Liver (tissue), 9 donors: ENCODE measurements around the gene CSF2RB. TPM values are rescaled to one million over a fixed set of nuclear protein-coding genes. Genes with fewer than 3 reads are reported as not detected.

ENCODE experiments used
- DNase-seq: peaks from one replicate; pipeline ENCODE4 v3.0.0-alpha.2; 2017; ENCODE audit warnings: low spot score
- H3K27ac ChIP-seq, 2 donors: one replicate each; pipeline ENCODE4 v1.7.0; 2013; ENCODE audit warnings: inconsistent platforms in 2 of 2, low read length in 2 of 2, control low read depth in 1 of 2, low read depth in 1 of 2, mild to moderate bottlenecking in 1 of 2
- H3K27me3 ChIP-seq, 4 donors: one replicate each; pipeline versions ENCODE4 v1.6.1 to v1.7.0; 2013; ENCODE audit warnings: low read length in 3 of 4, inconsistent platforms in 1 of 4, mild to moderate bottlenecking in 1 of 4, moderate library complexity in 1 of 4; ENCODE audit not compliant: control insufficient read depth in 4 of 4, insufficient read depth in 4 of 4
- H3K36me3 ChIP-seq, 4 donors: one replicate each; pipeline versions ENCODE4 v1.6.1 to v1.7.0; 2013; ENCODE audit warnings: low read length in 3 of 4, mild to moderate bottlenecking in 3 of 4, low read depth in 1 of 4, moderate library complexity in 1 of 4; ENCODE audit not compliant: control insufficient read depth in 4 of 4, insufficient read depth in 3 of 4
- H3K4me1 ChIP-seq, 4 donors: one replicate each; pipeline versions ENCODE4 v1.6.1 to v1.7.0; 2013; ENCODE audit warnings: low read length in 3 of 4, mild to moderate bottlenecking in 3 of 4, moderate library complexity in 1 of 4; ENCODE audit not compliant: control insufficient read depth in 4 of 4, insufficient read depth in 4 of 4
- H3K4me3 ChIP-seq, 3 donors: one replicate each; pipeline versions ENCODE4 v1.6.1 to v1.7.0; 2013; ENCODE audit warnings: low read length in 3 of 3, control low read depth in 1 of 3, low read depth in 1 of 3, mild to moderate bottlenecking in 1 of 3
- H3K9ac ChIP-seq, 2 donors: one replicate each; pipeline ENCODE4 v1.7.0; 2013; ENCODE audit warnings: low read length in 2 of 2, mild to moderate bottlenecking in 2 of 2, moderate library complexity in 2 of 2, control low read depth in 1 of 2, low read depth in 1 of 2
- H3K9me3 ChIP-seq, 4 donors: one replicate each; pipeline versions ENCODE4 v1.6.1 to v1.7.0; 2013; ENCODE audit warnings: low read length in 3 of 4; ENCODE audit not compliant: control insufficient read depth in 4 of 4
- ATF3 ChIP-seq: IDR thresholded peaks from 2 replicates; pipeline ENCODE4 v1.6.1; 2016; ENCODE audit warnings: antibody characterized with exemption
- CTCF ChIP-seq: fragments of 150-350 bp; IDR thresholded peaks from 2 replicates; pipeline ENCODE4 v1.5.1; 2017; ENCODE audit warnings: improper control_type of control experiment, low read depth, low read length; ENCODE audit not compliant: missing input control
- EGR1 ChIP-seq, 2 donors: IDR thresholded peaks; 2 replicates each; pipeline ENCODE4 v1.6.1; 2016 to 2018; ENCODE audit warnings: antibody characterized with exemption in 2 of 2, low read depth in 2 of 2
- GABPA ChIP-seq, 2 donors: IDR thresholded peaks in 1 of 2; conservative IDR thresholded peaks in 1 of 2; 2 replicates each; pipeline ENCODE4 v1.6.1; 2016; ENCODE audit warnings: antibody characterized with exemption in 2 of 2, mild to moderate bottlenecking in 1 of 2, moderate library complexity in 1 of 2
- HNF4A ChIP-seq, 2 donors: conservative IDR thresholded peaks; 2 replicates each; pipeline ENCODE4 v1.6.1; 2016; ENCODE audit warnings: antibody characterized with exemption in 2 of 2, mild to moderate bottlenecking in 2 of 2
- HNF4G ChIP-seq: IDR thresholded peaks from 2 replicates; pipeline ENCODE4 v1.6.1; 2016; ENCODE audit warnings: antibody characterized with exemption
- JUND ChIP-seq, 2 donors: IDR thresholded peaks; 2 replicates each; pipeline ENCODE4 v1.6.1; 2016; ENCODE audit warnings: antibody characterized with exemption in 2 of 2
- MAX ChIP-seq: IDR thresholded peaks from 2 replicates; pipeline ENCODE4 v1.6.1; 2016; ENCODE audit warnings: antibody characterized with exemption
- RAD21 ChIP-seq, 2 donors: IDR thresholded peaks; 2 replicates each; pipeline ENCODE4 v1.6.1; 2016; ENCODE audit warnings: antibody characterized with exemption in 2 of 2, mild to moderate bottlenecking in 2 of 2
- RXRA ChIP-seq, 2 donors: IDR thresholded peaks; 2 replicates each; pipeline ENCODE4 v1.6.1; 2017 to 2018; ENCODE audit warnings: antibody characterized with exemption in 2 of 2, mild to moderate bottlenecking in 1 of 2
- SP1 ChIP-seq: IDR thresholded peaks from 2 replicates; pipeline ENCODE4 v1.6.1; 2018; ENCODE audit warnings: antibody characterized with exemption, mild to moderate bottlenecking
- TAF1 ChIP-seq: conservative IDR thresholded peaks from 2 replicates; pipeline ENCODE4 v1.6.1; 2016; ENCODE audit warnings: antibody characterized with exemption, mild to moderate bottlenecking
- YY1 ChIP-seq: IDR thresholded peaks from 2 replicates; pipeline ENCODE4 v1.6.1; 2016; ENCODE audit warnings: antibody characterized with exemption, mild to moderate bottlenecking
- WGBS: extraction: QIAGEN DNeasy Blood & Tissue Kit; methylation state at CpG from one replicate; pipeline ENCODE4 v1.1.7; 2013; 5-methylcytosine and 5-hydroxymethylcytosine counted together
- polyA plus RNA-seq, 2 donors: library from polyadenylated mRNA; stranded (reverse) in 1 of 2; unstranded in 1 of 2; fragments of 200-250 nt in 1 of 2; fragments of >200 nt in 1 of 2; fragmentation: Nextera tagmentation in 1 of 2; extraction: Ambion mirVana in 1 of 2; gene quantifications; one replicate each; pipeline versions ENCODE4 v1.2.1 to v1.2.3, GENCODE V29; 2013 to 2015
- total RNA-seq, 2 donors: library from RNA; depleted of rRNA; stranded (reverse); fragments of >200 nt; gene quantifications; one replicate each; pipeline ENCODE4 v1.2.3, GENCODE V29; 2014
- donor health status: healthy.
- donor health status: healthy.
- donor health status: healthy.
- donor health status: healthy.
- donor health status: healthy.

Gene CSF2RB
- total and polyA plus RNA-seq, 4 donors = 0.72 to 10.5 (median 2.3) TPM

GRCh38 chr22:36977401-36977861 lies 64.0 kb downstream of the CSF2RB start:
- WGBS = 20% methylated on average over 13 of the region's 13 CpGs
- Histone ChIP-seq H3K4me3 (peak overlapping the region; percentile 1 to 26 (median 13)), H3K9me3 (no peaks in the 10 kb centered on the region), H3K27me3 (no peaks in the 10 kb centered on the region), H3K4me1 (peaks cover 0 to 4% (median 2%) of the 10 kb centered on the region in 4 donors), H3K27ac (no peak overlapping the region), H3K9ac (peak overlapping the region; percentile 18 to 39), H3K36me3 (no peaks in the 10 kb centered on the region)
- TF ChIP-seq HNF4A (conservative IDR thresholded peaks at IDR 0.05) (no peak), CTCF (peak; percentile 24)
- DNase-seq = peak; percentile 78

- Histone ChIP-seq H3K4me1 (peaks cover 0 to 4% (median 2%) of the 10 kb centered on the region in 4 donors), H3K36me3 (no peaks in the 10 kb centered on the region), H3K27me3 (no peaks in the 10 kb centered on the region), H3K27ac (peak overlapping the region in 1 of 2 donors; percentile 0), H3K9me3 (no peaks in the 10 kb centered on the region), H3K9ac (peak overlapping the region; percentile 18 to 39), H3K4me3 (peak overlapping the region; percentile 1 to 26 (median 13))
- peak; percentile 90 for DNase-seq
- TF ChIP-seq RAD21 (IDR thresholded peaks at IDR 0.05) (peak; percentile 97 to 98), GABPA (IDR thresholded peaks at IDR 0.05 in 1 of 2, conservative IDR thresholded peaks at IDR 0.05 in 1 of 2) (peak; percentile 68 to 87), MAX (no peak), EGR1 (IDR thresholded peaks at IDR 0.05; ENCODE audit: low read depth in 2 of 2) (no peak), ATF3 (no peak), TAF1 (no peak), SP1 (peak; percentile 37), HNF4A (conservative IDR thresholded peaks at IDR 0.05) (peak in 1 of 2 donors; percentile 20), RXRA (IDR thresholded peaks at IDR 0.05) (peak; percentile 29), JUND (IDR thresholded peaks at IDR 0.05) (no peak), YY1 (no peak), CTCF (peak; percentile 95), HNF4G (no peak)
- WGBS = 14% methylated on average over 18 of the region's 18 CpGs
Measured at GRCh38 chr22:36977947-36978660, 64.7 kb downstream of the CSF2RB start.
